H9 (cell line): ENCODE data around the gene EFCAB14. TPM values are rescaled to one million over a fixed set of nuclear protein-coding genes. Genes with fewer than 3 reads are reported as not detected.

ENCODE experiments used
- DNase-seq: peaks from one replicate; pipeline ENCODE4 v3.0.0-alpha.2; 2017
- H2AFZ ChIP-seq: one replicate; pipeline ENCODE4 v1.6.1; 2013; ENCODE audit warnings: mild to moderate bottlenecking, low read length, control low read depth, moderate library complexity
- H2AK5ac ChIP-seq: 2 replicates; pipeline ENCODE4 v1.6.1; 2013; ENCODE audit warnings: low read length, control low read depth, mixed read lengths; ENCODE audit not compliant: insufficient read length
- H2BK120ac ChIP-seq: one replicate; pipeline ENCODE4 v1.6.1; 2013; ENCODE audit warnings: low read depth, mild to moderate bottlenecking, low read length, control low read depth, inconsistent platforms; ENCODE audit not compliant: poor library complexity, severe bottlenecking
- H2BK12ac ChIP-seq: 2 replicates; pipeline ENCODE4 v1.6.1; 2013; ENCODE audit warnings: low read length, control low read depth, mixed read lengths, low read depth; ENCODE audit not compliant: insufficient read length
- H2BK15ac ChIP-seq: 2 replicates; pipeline ENCODE4 v1.6.1; 2013; ENCODE audit warnings: low read depth, low read length, control low read depth
- H2BK20ac ChIP-seq: one replicate; pipeline ENCODE4 v1.6.1; 2013; ENCODE audit warnings: low read depth, mild to moderate bottlenecking, low read length, control low read depth, inconsistent platforms; ENCODE audit not compliant: poor library complexity, severe bottlenecking
- H2BK5ac ChIP-seq: 2 replicates; pipeline ENCODE4 v1.6.1; 2013; ENCODE audit warnings: low read length, control low read depth, mixed read lengths; ENCODE audit not compliant: insufficient read length
- H3K14ac ChIP-seq: 2 replicates; pipeline ENCODE4 v1.6.1; 2013; ENCODE audit warnings: low read length, control low read depth; ENCODE audit not compliant: insufficient read depth
- H3K18ac ChIP-seq: 2 replicates; pipeline ENCODE4 v1.6.1; 2013; ENCODE audit warnings: low read depth, mild to moderate bottlenecking, mixed read lengths, low read length, control low read depth; ENCODE audit not compliant: insufficient read length
- H3K23ac ChIP-seq: 2 replicates; pipeline ENCODE4 v1.6.1; 2013; ENCODE audit warnings: low read length, control low read depth, mixed read lengths, low read depth; ENCODE audit not compliant: insufficient read length
- H3K23me2 ChIP-seq: 2 replicates; pipeline ENCODE4 v1.6.1; 2013; ENCODE audit warnings: low read depth, mild to moderate bottlenecking, mixed read lengths, low read length, control low read depth; ENCODE audit not compliant: insufficient read length, poor library complexity, severe bottlenecking
- H3K27ac ChIP-seq: 2 replicates; pipeline ENCODE4 v1.5.1; 2013; ENCODE audit warnings: low read length, control low read depth, mixed read lengths, low read depth; ENCODE audit not compliant: insufficient read length
- H3K27me3 ChIP-seq: 2 replicates; pipeline ENCODE4 v1.6.1; 2013; ENCODE audit warnings: low read length, control low read depth, inconsistent platforms; ENCODE audit not compliant: insufficient read depth
- H3K4ac ChIP-seq: 2 replicates; pipeline ENCODE4 v1.6.1; 2013; ENCODE audit warnings: low read depth, mild to moderate bottlenecking, control low read depth, inconsistent platforms, low read length, moderate library complexity
- H3K4me1 ChIP-seq: 2 replicates; pipeline ENCODE4 v1.6.1; 2013; ENCODE audit warnings: low read length, control low read depth, inconsistent platforms; ENCODE audit not compliant: insufficient read depth
- H3K4me2 ChIP-seq: 2 replicates; pipeline ENCODE4 v1.6.1; 2013; ENCODE audit warnings: low read length, control low read depth, mixed read lengths; ENCODE audit not compliant: insufficient read length, insufficient read depth
- H3K56ac ChIP-seq: 2 replicates; pipeline ENCODE4 v1.6.1; 2013; ENCODE audit warnings: low read depth, mild to moderate bottlenecking, mixed read lengths, low read length, control low read depth; ENCODE audit not compliant: insufficient read length
- H3K79me1 ChIP-seq: 2 replicates; pipeline ENCODE4 v1.6.1; 2013; ENCODE audit warnings: low read depth, mild to moderate bottlenecking, moderate library complexity, low read length, control low read depth, inconsistent platforms; ENCODE audit not compliant: insufficient read depth, poor library complexity, severe bottlenecking
- H3K79me2 ChIP-seq: 2 replicates; pipeline ENCODE4 v1.6.1; 2013; ENCODE audit warnings: low read length, control low read depth, inconsistent platforms; ENCODE audit not compliant: insufficient read depth
- H3K9ac ChIP-seq: 2 replicates; pipeline ENCODE4 v1.6.1; 2013; ENCODE audit warnings: low read length, control low read depth, mixed read lengths; ENCODE audit not compliant: insufficient read length; ENCODE audit errors: extremely low read depth
- H3K9me3 ChIP-seq: one replicate; pipeline ENCODE4 v1.6.1; 2013; ENCODE audit warnings: low read depth, low read length, inconsistent platforms; ENCODE audit not compliant: control insufficient read depth
- H3T11ph ChIP-seq: one replicate; pipeline ENCODE4 v1.6.1; 2013; ENCODE audit warnings: mild to moderate bottlenecking, low read length, control low read depth, inconsistent platforms
- H4K20me1 ChIP-seq: one replicate; pipeline ENCODE4 v1.6.1; 2013; ENCODE audit not compliant: control insufficient read depth, insufficient read length, insufficient read depth
- H4K5ac ChIP-seq: 2 replicates; pipeline ENCODE4 v1.6.1; 2013; ENCODE audit warnings: low read depth, mild to moderate bottlenecking, mixed read lengths, low read length, control low read depth; ENCODE audit not compliant: insufficient read length
- H4K8ac ChIP-seq: replicated peaks from 2 replicates; pipeline ENCODE4 v1.6.1; 2013; ENCODE audit warnings: low read length, control low read depth, mixed read lengths, low read depth; ENCODE audit not compliant: insufficient read length
- H4K91ac ChIP-seq: 2 replicates; pipeline ENCODE4 v1.6.1; 2013; ENCODE audit warnings: low read depth, mild to moderate bottlenecking, moderate library complexity, mixed read lengths, low read length, control low read depth; ENCODE audit not compliant: insufficient read length
- H3K27ac Mint-ChIP-seq, 3 experiments: 2 replicates in 2 of 3; 3 replicates in 1 of 3; pipeline ENCODE4 v1.8.0; 2020 to 2021; ENCODE audit warnings: mixed read lengths in 3 of 3, mild to moderate bottlenecking in 1 of 3, moderate library complexity in 1 of 3
- H3K27me3 Mint-ChIP-seq: 2 replicates; pipeline ENCODE4 v1.8.0; 2021; ENCODE audit warnings: low read depth, mild to moderate bottlenecking, moderate library complexity, mixed read lengths
- H3K36me3 Mint-ChIP-seq, 3 experiments: 2 replicates in 2 of 3; 3 replicates in 1 of 3; pipeline ENCODE4 v1.8.0; 2020 to 2021; ENCODE audit warnings: low read depth in 3 of 3, mixed read lengths in 3 of 3; ENCODE audit not compliant: insufficient read depth in 1 of 3
- H3K4me1 Mint-ChIP-seq, 2 experiments: 2 replicates each; pipeline ENCODE4 v1.8.0; 2020; ENCODE audit warnings: mixed read lengths in 2 of 2
- H3K4me3 Mint-ChIP-seq, 2 experiments: 2 replicates in 1 of 2; 3 replicates in 1 of 2; pipeline ENCODE4 v1.8.0; 2020 to 2021; ENCODE audit warnings: mild to moderate bottlenecking in 2 of 2, mixed read lengths in 2 of 2, moderate library complexity in 1 of 2
- H3K9me3 Mint-ChIP-seq, 2 experiments: 2 replicates in 1 of 2; 3 replicates in 1 of 2; pipeline ENCODE4 v1.8.0; 2020; ENCODE audit warnings: mild to moderate bottlenecking in 2 of 2, mixed read lengths in 2 of 2, moderate library complexity in 1 of 2
- CTCF ChIP-seq: fragments of 200-600 bp; sonication (generic); conservative IDR thresholded peaks from 3 replicates; pipeline ENCODE4 v1.8.0; 2021; ENCODE audit warnings: antibody characterized with exemption, mild to moderate bottlenecking
- total RNA-seq: library from RNA; stranded (reverse); gene quantifications from 2 replicates; pipeline ENCODE4 v1.2.1, GENCODE V29; 2021

Gene EFCAB14
- total RNA-seq, 1 experiment from 2014 or later: 42.2 TPM

GRCh38 chr1:46757956-46758528 lies 39.1 kb upstream of the EFCAB14 start:
- Histone ChIP-seq H3K23ac (no peak overlapping the region), H4K91ac (no peak overlapping the region), H3K79me1 (no peaks in the 10 kb centered on the region), H2AK5ac (no peak overlapping the region), H3K27me3 (no peaks in the 10 kb centered on the region), H3K14ac (no peak overlapping the region), H3K79me2 (no peaks in the 10 kb centered on the region), H3K4me2 (no peak overlapping the region), H4K5ac (no peak overlapping the region), H3K23me2 (no peaks in the 10 kb centered on the region), H3K18ac (no peak overlapping the region), H2BK120ac (no peak overlapping the region), H2BK15ac (no peak overlapping the region), H2BK20ac (no peak overlapping the region), H2AFZ (no peak overlapping the region), H3K9me3 (no peaks in the 10 kb centered on the region), H3K4ac (no peak overlapping the region), H3T11ph (no peak overlapping the region), H2BK5ac (no peak overlapping the region), H3K4me1 (peaks cover 9% of the 10 kb centered on the region; the same call in 1 of the 2 replicates), H4K8ac (no peak overlapping the region), H4K20me1 (no peaks in the 10 kb centered on the region), H3K56ac (no peak overlapping the region), H3K27ac (no peak overlapping the region), H2BK12ac (no peak overlapping the region), H3K9ac (no peak overlapping the region)
- Mint-ChIP-seq H3K27me3 (peaks cover 8% of the 10 kb centered on the region), H3K27ac (peak overlapping the region in 1 of 3 experiments; percentile 15; a peak in 1 of 7 replicates), H3K4me3 (no peak overlapping the region), H3K9me3 (peaks cover 3 to 12% of the 10 kb centered on the region in 2 experiments; a peak in 4 of 5 replicates), H3K36me3 (no peaks in the 10 kb centered on the region; a peak in 1 of 7 replicates), H3K4me1 (peaks cover 30 to 36% of the 10 kb centered on the region in 2 experiments)
- DNase-seq: no peak
- no peak for TF ChIP-seq CTCF
